Esophagus mucosa (tissue), 1 donor: ENCODE measurements around the gene CAT. TPM values are rescaled to one million over a fixed set of nuclear protein-coding genes. Genes with fewer than 3 reads are reported as not detected.

Experiments
- total RNA-seq: library from RNA; stranded (reverse); gene quantifications from one replicate; pipeline ENCODE4 v1.2.4, GENCODE V29; 2023
- donor health status: DM: yes; HTN: yes; CAD: no.

CAT gene
- total RNA-seq, 1 donor from 2014 or later = 19.3 TPM

Other genes with a start within 250 kb of the CAT start
- gene ABTB2, start 80.9 kb upstream of the CAT start, total RNA-seq = 3.4 TPM
- 0.32 TPM for gene ELF5, start 74.9 kb downstream of the CAT start, total RNA-seq
- gene EHF, start 182.2 kb downstream of the CAT start, total RNA-seq = 342 TPM